Caki2 (cell line): Measurements from ENCODE around the gene RPL28. TPM values are rescaled to one million over a fixed set of nuclear protein-coding genes. Genes with fewer than 3 reads are reported as not detected.

Experiments used
- DNase-seq: peaks from one replicate; pipeline ENCODE4 v3.0.0-alpha.2; 2015; ENCODE audit warnings: low read depth
- in situ Hi-C: cut with HindIII; loops from 2 replicates; pipeline ENCODE4 v1.10.0; 2016; ENCODE audit warnings: low sequenced_read_pairs, low pct_unique_long_range_greater_than_20kb, mixed read lengths
- total RNA-seq: library from RNA; depleted of rRNA; stranded (reverse); fragments of >200 nt; shearing (Covaris generic); gene quantifications from 2 replicates; pipeline ENCODE4 v1.2.3, GENCODE V29; 2014; ENCODE audit warnings: low replicate concordance

RPL28 gene
- total RNA-seq, 1 experiment from 2014 or later: 295 TPM

DNA sequence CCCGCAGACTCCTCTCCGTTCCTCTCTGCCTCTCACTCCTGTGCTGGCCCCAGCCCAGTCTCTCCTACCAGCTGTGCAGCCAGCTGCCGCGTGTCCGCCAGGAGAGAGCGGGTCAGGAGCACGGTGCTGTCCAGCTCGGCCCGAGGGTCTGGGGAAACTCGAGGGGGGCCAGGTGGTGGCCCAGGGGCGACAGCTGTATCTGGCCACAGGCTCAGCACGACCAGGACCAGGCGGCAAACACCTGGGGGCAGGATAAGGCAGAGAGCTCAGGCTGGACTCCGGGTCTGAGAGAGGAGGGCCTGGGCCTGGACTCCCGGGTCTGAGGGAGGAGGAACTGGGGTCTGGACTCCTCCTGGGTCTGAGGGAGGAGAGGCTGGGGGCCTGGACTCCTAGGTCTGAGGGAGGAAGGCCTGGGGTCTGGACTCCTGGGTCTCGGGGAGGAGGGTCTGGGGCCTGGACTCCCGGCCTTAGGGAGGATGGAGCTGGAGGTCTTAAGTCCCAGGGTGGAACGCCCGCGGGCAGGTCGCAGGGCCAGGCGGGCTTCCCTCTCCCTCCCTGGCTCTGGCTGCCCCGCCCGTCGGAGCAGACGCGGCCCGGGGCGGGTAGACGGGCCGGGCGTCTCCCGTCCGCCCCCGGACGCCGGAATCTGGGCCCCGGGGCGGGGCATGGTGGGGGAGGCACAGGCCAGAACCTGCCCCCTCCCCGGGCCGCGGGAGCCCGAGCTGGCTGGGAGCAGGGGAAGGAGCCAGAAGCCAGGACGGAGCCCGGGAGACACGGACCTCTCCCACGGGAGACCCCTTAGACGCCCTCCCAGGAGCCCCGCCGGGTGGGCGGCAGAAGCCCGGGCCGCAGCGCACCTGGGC lies 16.8 kb upstream of the RPL28 start:
- DNase-seq: no peak

GRCh38 chr19:55369653-55370304 lies 16.0 kb upstream of the RPL28 start:
- in situ Hi-C loops: no loop called here
- DNase-seq: peak; percentile 50

More for the DNA sequence above, 16.8 kb upstream of the RPL28 start:
- in situ Hi-C loops: no loop called here

GRCh38 chr19:55370305-55370988 lies 15.3 kb upstream of the RPL28 start, which contains the start of gene IL11:
Gene IL11, minus strand, starts transcription at chr19:55370463. Its CDS starts 153 bp downstream, at chr19:55370310.
- no peak for DNase-seq
- in situ Hi-C loops: no loop called here

- in situ Hi-C loops: no loop called here
- DNase-seq: no peak
These were observed 13.2 kb upstream of the RPL28 start for GRCh38 chr19:55372316-55373081.

GRCh38 chr19:55373306-55373992 lies 12.3 kb upstream of the RPL28 start:
- in situ Hi-C loops: no loop called here
- DNase-seq: no peak

GRCh38 chr19:55373993-55374757 lies 11.6 kb upstream of the RPL28 start:
- no peak for DNase-seq
- in situ Hi-C loops: no loop called here

DNA sequence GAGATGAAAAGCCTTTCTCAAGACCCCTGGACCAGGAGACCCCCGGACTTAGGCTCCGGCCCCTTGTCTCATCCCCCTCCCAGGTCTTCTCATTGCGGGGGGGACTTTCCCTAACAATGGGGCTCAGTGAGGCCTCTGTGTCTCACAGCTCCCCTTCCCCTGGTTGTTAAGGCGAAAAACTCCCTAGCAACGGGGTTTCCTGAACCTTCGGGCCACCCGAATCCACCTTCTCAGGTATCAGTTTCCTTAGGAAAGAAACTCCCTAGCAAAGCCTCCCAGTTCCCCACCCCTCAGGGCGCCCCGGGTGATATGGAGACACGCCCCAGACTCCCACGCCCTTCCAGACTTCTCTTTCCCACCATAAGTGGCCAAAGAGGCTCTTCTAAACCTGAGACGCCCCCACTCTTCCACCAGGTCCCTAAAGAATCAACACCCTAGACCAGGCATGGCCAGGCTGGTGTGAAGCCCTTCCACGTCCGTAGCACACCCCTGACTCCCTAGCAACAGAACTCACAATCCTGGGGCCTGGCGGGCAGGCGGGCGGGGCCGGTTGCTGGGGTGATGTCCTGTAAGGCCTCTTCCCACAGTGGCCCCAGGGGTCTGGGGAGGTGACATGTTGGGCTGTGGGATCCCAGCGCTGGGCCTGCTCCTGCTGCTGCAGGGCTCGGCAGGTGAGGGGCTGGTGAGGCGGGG lies 9.3 kb upstream of the RPL28 start, which contains the start of gene TMEM190:
Gene TMEM190, plus strand, starts transcription at position 586 of the 693 bp plus-strand sequence. Its CDS starts 28 bp downstream, at position 614.
- in situ Hi-C loops: no loop called here
- no peak for DNase-seq

DNA sequence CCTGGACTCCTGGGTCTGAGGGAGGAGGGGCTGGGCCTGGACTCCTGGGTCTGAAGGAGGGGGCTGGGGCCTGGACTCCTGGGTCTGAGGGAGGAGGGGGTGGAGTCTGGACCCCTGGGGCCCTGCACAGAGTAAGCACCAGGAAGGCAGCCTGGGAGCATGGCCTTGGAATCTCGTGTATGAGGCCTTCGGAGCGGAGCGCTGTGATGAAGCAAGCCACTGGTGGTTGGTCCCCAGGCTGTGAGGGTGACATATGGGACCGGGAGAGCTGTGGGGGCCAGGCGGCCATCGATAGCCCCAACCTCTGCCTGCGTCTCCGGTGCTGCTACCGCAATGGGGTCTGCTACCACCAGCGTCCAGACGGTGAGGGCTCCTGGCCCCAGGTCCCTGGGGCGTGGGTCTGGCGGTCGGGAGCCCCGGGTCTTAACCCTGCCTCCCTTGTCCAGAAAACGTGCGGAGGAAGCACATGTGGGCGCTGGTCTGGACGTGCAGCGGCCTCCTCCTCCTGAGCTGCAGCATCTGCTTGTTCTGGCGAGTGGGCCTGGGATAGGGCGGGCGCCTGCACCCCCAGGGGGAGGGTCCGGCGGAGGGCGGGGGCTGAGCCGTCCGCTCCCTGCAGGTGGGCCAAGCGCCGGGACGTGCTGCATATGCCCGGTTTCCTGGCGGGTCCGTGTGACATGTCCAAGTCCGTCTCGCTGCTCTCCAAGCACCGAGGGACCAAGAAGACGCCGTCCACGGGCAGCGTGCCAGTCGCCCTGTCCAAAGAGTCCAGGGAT lies 8.2 kb upstream of the RPL28 start:
- in situ Hi-C loops: no loop called here
- DNase-seq: no peak

DNA sequence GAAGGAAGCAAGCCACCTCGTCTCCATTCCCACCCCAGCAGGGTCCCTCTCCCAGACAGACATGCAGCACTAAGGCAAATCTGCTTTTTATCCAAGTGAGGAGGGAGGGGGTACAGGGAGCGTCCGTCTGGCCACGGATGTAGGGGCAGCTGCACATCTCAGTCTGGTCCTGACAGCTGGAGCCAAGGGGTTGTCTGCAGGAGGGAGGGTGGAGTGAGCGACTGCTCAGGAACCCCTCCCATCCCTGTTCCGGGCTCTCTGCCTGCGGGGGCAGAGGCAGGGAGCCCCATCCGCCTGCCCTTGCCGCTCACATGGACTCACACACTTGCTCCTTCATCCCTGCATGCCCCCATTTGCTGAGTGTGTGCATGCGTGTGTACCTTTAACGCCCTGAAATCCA lies 6.6 kb upstream of the RPL28 start:
- in situ Hi-C loops: no loop called here
- no peak for DNase-seq

DNA sequence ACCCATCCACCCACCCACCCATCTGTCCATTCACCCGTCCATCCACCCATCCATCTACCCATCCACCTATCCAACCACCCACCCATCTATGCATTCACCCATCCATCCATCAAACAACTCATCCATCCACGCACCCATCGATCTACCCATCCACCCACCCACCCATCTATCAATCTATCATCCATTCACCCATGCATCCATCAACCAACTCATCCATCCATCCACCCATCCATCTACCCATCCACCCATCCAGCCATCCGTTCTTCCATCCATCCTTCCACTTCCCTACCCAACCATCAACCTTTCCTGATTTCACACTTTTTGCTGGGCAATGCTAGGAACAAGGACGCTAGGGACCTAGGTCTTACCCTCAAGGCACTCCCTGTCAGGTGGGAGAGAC lies 3.7 kb upstream of the RPL28 start:
- no peak for DNase-seq
- in situ Hi-C loops: no loop called here

- DNase-seq: no peak
- in situ Hi-C loops: no loop called here
These were observed 3.1 kb upstream of the RPL28 start for GRCh38 chr19:55382522-55383054.

DNA sequence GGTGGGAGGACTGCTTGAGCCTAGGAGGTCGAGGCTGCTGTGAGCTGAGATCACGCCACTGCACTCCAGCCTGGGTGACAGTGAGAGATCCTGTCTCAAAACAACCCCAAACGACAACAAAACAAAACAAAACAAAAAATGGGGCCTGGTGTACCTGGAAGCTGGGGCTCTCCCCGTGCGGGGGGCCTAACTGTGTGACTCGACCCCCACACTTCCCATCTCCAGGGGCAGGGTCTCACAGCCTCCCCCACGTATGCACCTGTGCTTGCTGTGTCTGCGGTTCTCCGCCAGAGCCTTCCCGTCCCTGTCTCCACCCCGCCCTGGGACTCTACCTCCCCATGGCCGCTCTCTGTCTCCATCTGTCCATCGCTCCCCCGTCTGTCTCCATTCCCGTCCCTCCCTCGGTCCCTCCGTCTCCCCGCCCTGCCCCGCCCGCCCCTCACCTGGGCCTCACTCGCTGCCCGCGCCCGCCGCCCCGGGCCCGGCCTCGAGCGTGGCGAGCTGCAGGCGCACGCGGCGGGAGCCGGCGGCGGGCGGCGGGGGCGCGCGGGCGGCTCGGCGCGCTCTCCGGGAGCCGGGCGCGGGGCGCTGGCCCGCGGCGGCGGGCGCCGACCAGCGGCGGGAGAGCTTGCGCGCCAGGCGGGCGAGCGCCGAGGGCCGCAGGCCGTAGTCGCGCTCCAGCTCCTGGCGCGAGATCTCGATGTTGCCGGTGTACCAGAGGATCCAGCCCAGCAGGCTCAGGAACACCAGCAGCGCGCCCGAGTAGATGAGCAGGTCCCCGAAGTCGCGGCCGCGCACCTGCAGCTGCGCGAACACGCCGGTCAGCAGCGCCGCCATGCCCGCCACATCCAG lies 2.2 kb upstream of the RPL28 start:
- in situ Hi-C loops: no loop called here
- peak; percentile 64 for DNase-seq

DNA sequence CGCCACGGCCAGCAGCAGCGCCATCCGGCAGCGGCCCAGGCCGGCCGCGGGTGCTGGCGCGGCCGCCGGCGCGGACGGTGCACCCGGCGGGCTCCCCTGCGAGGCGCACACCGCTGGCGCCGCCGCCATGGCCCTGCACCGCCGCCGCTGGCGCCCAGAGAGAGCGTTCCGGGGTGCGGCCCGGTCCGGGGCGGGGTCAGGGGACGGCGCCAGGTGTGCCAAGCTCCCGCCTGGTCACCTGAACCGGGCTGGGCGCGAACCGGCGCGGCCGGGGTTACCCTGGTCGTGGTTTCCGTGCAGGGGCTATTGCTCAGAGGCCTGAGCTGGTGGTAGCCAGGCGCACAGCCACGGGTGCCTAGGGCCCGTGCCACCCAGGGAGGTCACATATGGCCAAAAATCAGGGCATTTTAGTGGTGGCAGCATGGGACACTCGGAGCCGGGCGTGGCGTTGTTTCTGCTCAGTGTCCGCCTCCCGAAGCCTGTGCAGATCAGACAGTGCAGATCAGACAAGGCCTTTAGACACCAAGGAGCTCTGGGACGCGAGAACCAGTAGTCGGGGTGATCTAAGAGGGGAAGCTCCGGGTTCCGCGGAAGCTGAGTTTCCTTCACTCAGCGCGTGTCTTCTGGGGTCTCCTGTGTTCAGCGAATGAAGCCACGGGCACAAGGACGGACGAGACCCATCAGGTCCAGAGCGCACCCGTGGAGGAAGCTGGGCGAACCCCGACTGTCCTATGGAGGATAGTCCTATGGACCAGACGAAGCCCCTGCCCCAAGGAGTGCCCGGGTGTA lies 1.4 kb upstream of the RPL28 start, which contains the start of gene TMEM238:
Gene TMEM238, minus strand, starts transcription at position 162 of the 789 bp plus-strand sequence. Its CDS starts 33 bp downstream, at position 129.
- in situ Hi-C loops: no loop called here
- peak; percentile 45 for DNase-seq
